ENCODE data around the gene CARMIL1. TPM values are rescaled to one million over a fixed set of nuclear protein-coding genes. Genes with fewer than 3 reads are reported as not detected.
"Not testable (repeated sequence)": the region's sequence is repeated elsewhere in the genome, so short reads cannot be mapped to it uniquely, and the experiment has no call there.

The CARMIL1 gene
- polyA plus RNA-seq, 1 donor = 2.2 TPM

GRCh38 chr6:25576919-25577318 is 297.7 kb downstream of the CARMIL1 start:
- DNase-seq (ENCODE audit: low read depth) = no peak

DNA sequence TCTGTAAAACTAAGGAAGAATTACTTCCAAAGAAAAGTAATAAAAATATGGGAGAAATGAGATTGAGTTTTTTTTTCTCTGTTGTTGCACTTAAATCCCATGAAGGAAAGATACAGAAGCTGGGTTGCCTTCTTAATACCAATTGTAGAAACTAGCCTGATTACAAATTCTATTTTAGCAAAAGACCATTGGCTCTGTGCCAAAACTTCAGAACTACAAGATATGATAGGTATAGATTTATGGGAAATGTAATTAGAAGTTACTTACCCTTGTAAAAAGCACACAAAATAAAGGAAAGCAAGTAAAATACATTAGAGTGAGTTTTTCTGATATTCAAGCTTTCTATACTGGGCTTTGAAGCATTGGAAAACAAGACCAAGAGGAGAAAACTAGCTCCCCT is 299.4 kb downstream of the CARMIL1 start:
- no peak for DNase-seq (ENCODE audit: low read depth)

GRCh38 chr6:25579391-25579883 is 300.3 kb downstream of the CARMIL1 start:
- no peak for DNase-seq (ENCODE audit: low read depth)

DNA sequence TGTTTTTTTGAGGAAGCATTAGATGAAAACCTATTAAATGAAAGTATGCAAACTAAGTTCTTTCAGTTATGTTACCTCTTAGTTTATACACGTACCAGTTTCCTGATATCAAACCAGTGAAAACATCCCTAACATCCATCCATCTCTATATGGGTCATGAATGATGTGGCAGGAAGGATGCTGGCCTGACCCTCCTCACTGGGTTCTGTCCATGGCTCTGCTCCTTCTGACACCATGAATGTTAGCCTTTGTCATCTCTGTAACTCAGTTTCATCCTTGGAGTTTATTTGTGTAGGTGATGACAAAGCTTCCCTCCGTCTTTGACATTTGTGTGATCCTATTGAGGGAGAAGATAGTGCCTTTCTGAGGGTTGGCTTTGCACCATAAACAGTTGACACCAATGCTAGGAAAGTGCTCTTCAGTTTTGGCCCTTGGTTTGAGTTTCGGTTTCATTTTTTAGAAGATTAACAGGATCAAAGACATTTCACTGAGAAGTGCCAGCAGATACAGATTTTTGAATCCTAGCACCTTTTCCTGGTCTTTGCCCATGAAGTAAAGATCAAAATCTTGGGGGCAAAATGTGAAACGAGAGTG is 300.8 kb downstream of the CARMIL1 start:
- DNase-seq (ENCODE audit: low read depth) = no peak

DNA sequence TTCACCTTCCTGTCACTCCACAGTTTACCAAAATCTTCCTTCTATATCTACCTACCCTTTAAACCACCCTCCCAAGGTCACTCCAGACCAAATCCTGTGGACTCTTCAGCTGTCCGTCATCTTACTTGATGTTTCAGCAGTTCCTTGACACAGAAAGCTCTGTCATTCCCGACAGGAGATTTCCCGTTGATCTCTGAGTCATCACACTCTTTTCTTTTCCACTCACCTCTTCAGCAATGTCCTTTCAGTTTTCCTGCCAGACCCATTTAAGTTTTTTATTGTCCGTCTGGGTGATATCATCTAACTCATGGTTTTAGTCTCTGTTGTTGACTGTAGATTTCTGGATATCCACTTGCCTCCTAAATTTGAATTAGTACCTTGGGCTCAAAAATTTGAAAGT is 302.9 kb downstream of the CARMIL1 start:
- no peak for DNase-seq (ENCODE audit: low read depth)

GRCh38 chr6:25583099-25583498 is 303.9 kb downstream of the CARMIL1 start:
- DNase-seq (ENCODE audit: low read depth) = no peak

- DNase-seq (ENCODE audit: low read depth) = no peak
Measured at GRCh38 chr6:25583906-25584305, 304.7 kb downstream of the CARMIL1 start.

DNA sequence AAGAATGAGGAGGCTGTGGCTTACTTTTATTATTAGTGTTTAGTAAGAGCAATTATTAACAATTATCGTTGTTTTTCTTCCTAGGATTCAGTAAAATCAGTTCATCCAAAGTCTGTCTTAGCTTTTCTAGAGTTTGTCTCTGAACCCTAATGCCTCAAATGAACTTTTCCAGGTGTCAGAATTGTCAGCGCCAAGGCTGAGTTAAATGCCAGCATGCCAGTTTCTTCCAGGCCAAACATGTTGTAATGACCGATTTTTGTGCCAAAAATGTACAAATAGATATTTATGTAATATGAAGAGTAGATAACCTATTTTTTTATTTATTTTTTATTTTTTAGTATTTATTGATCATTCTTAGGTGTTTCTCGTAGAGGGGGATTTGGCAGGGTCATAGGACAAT is 306.1 kb downstream of the CARMIL1 start:
- no peak for DNase-seq (ENCODE audit: low read depth)

DNA sequence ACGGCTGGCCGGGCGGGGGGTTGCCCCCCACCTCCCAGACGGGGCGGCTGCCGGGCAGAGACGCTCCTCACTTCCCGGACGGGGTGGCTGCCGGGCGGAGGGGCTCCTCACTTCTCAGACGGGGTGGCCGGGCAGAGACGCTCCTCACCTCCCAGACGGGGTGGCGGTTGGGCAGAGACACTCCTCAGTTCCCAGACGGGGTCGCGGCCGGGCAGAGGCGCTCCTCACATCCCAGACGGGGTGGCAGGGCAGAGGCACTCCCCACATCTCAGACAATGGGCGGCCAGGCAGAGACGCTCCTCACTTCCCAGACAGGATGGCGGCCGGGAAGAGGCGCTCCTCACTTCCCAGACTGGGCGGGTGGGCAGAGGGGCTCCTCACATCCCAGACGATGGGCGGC is 306.9 kb downstream of the CARMIL1 start:
- not testable (repeated sequence) for DNase-seq (ENCODE audit: low read depth)

DNA sequence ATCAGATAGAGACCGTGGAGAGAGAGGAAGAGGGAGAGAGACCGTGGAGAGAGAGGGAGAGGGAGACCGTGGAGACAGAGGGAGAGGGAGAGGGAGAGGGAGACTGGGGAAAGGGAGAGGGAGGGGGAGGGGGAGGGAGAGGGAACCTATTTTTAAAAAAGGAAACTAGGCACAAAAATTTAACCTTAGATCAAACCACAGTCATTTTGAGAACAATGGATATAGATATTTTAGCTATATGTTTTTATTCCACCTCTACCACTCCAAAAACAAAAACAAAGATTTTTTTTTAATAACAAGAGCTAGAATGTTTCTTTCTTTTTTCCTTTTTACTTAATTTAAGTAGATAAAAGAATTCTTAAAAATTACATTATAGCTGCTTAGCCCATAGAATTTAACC is 307.8 kb downstream of the CARMIL1 start:
- DNase-seq (ENCODE audit: low read depth) = no peak

DNA sequence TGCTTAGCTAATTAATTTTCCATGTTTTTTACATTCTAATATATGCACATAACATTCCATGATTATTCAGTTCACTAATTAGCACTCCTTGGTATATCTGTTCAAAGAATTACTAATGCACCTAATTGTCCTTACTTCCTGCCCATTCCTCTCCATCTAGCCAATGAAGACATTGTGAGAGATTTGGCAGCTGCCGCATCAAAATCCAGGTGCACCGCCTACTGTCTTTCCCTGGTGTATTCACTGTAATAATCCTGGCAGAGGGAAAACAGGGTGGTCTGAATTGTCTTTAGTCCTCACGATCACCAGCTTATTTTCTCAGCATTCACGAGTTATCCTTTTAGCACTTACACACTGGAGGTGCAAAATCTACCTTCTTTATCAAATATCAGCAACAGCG is 311.8 kb downstream of the CARMIL1 start:
- no peak for DNase-seq (ENCODE audit: low read depth)

DNA sequence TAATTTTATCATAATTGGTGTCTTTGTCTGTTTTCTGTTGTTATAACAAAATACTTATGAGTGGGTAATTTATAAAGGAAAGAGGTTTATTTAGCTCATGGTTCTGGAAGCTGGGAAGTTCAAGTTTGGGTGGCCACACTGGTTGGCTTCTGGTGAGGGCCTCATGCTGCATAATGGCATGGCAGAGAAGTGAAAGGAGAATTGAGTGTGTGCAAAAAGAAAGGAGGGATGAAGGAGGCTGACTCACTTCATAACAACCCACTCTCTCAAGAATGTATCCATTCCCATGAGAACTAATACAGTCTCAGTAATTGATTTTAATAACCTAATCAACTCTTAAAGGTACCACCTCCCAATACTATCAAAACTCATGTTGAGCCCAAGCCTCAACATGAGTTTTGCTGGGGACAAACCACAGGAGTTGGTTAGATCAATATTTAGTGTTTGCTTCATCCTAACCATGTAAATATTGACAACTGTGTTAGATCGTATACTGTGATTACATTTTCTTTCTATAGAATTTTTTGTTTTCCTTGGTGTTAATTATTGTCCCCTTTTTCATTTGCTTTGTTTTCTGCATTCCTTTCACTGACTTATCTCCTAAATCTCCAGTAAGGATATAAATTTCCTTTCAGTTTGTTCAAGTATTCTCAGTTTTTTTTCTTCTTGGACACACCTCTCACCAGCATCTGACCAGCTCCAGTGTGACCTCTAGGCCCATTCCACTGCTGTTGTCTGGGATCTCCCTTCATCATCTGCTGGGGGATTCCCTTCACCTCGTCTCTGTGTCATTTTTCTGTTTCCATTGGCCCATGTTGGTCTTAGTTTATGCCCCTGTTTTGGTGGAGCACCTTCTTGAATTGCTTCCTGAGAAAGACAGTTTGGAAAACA is 318.0 kb downstream of the CARMIL1 start:
- no peak for DNase-seq (ENCODE audit: low read depth)

DNA sequence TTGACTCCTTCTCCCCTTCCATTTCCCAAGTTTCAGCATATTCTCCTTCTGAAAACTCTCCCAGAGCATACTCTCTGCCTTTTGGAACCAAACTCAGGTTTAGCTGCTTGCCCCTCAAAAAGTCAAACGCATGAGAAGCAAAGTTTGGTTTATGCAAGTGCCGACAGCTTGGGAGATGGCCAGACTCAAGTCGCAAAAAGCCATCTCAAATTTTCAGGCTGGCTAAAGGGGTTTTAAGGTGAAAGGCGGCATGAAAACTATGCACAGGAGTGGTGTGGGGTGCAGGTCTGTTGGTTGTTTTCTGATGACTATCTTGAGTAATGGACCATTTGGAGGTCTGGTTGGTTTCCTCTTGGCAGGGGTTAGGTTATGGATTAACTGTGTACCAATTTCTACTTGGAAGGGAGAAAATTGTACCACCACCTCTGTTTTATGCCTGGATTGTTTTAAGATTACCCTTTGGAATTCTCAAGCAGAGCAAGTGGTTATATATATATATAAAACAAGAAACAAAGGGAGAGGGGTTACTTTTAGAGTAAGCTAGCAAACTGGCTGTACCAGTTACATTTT is 320.4 kb downstream of the CARMIL1 start:
- no peak for DNase-seq (ENCODE audit: low read depth)

- DNase-seq (ENCODE audit: low read depth) = peak; percentile 67
Measured at GRCh38 chr6:25601800-25602673, 322.9 kb downstream of the CARMIL1 start.

DNA sequence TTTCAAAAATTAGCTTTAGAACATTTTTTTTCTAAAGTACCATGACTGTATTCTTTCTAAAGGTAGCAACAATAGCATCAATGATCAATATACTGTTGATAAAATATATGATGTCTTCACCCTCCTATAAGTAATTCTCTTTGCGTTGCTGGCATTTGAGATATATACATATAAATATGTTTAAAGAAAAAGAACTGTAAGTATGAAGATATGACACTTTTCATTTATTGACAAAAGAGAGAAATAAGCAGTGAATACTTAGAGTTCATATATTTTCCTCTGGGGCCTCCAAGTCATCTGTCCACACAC is 323.5 kb downstream of the CARMIL1 start:
- no peak for DNase-seq (ENCODE audit: low read depth)

DNA sequence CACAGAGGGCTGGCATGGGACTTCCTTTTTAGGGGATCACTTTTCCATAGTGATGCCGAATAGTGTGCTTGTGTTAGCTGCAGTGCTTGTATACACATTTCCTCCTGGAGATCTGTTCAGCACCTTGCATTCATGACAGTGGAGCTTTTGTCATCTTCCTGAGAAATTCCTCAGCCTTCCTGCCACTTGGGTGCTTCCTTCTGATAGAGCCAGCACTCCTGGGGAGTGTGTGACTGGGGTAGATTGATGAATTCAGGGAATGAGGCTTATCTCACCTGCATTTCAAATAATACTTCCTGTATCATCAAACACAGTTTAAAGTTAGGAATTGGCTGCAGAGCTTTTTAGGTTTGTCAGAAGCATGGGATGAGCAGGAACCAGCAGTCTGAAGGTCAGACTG is 324.1 kb downstream of the CARMIL1 start:
- no peak for DNase-seq (ENCODE audit: low read depth)

DNA sequence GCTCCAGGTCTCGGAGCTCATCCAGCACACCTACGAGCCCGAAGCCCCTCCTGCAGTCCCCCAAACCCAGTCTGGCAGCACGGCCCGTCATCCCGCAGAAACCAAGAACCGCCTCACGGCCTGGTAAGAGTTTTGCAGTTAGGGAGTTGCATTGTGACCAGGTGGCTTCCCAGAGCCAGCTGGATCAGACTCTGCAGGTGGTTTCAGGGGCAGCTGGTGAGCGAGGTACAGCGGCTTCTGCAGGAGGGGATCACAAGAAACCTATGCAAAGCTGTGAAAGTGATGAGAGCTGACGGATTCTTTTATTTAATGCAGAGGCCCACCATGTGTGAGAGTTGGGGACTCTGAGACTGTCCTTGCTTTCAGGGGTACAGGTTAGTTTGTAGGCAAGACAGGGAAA is 327.0 kb downstream of the CARMIL1 start:
- DNase-seq (ENCODE audit: low read depth) = no peak

GRCh38 chr6:25608558-25609174 is 329.5 kb downstream of the CARMIL1 start:
- DNase-seq (ENCODE audit: low read depth) = no peak

DNA sequence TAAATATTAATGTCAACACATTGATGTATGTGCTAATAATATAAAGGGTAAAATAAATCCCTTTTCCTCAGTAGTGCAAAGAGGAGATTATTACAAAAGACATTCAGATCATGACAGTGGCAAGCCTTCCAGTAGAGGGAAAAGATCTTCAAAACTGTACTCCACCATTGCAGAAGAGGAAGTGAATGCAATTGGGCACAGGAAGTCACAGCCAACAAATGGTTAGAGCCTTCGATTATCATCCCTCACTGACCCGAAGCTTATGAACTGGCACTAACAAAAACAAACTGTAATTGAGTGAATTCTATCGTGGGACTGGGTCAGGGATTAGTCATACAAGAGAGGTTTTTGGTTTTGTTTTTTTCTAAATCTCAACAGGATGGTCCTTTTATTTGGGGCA is 333.5 kb downstream of the CARMIL1 start:
- no peak for DNase-seq (ENCODE audit: low read depth)

DNA sequence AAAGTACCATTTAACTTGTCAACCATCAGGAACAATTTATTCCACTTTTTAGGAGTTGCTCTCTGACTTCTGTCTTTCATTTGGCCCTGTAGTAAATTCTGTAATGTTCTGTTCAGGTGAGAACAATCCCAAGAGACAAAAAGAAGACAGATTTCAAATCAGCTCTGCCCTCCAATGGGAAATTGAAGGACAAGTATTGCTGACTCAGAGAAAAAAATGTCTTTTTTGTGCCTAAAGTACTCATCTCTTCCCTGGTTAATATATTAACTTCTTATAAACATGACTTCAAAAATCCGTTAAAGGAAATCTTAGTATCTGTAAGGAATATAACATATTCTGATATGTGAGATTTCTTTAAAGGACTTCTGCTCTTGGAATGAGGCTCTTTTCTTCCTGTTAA is 334.2 kb downstream of the CARMIL1 start:
- DNase-seq (ENCODE audit: low read depth) = no peak

DNA sequence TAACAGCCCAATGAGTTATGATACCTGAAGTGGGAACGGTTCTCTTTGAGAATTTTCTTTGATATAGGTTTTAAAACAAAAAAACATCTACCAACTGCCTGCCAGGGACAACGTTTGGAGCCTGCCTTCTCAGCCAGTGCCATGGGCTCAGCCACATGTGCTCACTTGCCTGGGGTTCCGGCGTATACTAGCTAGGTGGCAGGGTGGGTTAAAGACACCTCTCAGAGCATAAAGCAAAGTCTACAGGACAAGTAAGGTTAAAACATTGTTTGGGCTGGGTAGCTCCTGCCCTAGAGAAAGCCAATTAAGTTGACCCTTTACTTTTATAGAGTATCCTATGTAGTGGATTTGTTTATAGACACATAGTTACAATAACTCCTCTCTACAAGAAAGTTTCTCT is 334.9 kb downstream of the CARMIL1 start:
- DNase-seq (ENCODE audit: low read depth) = no peak

DNA sequence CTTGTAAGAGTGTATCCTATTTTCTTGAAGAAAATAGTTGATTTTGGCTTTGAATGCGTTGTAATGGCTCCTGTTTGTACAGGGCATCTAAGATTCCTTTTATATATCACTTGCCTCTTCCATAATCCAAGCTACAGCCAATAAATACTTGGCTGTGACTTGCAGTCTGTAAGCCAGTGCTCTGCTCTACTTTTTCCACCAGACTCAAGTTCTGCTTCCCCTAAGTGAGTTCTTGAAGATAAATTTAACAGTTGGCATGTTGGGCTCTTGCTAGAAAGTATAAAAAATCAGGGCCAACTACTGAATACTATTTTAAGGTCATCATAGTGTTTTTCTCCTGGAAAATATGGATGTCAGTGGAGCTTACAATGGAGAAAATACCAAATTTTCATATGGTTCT is 336.3 kb downstream of the CARMIL1 start:
- no peak for DNase-seq (ENCODE audit: low read depth)
